ENCODE results near the gene DOP1A.

Gene DOP1A

GRCh38 chr6:83047065-83047754 is 20.3 kb upstream of the DOP1A start:
- Histone ChIP-seq H3K4me3 (ENCODE audit: insufficient read depth, low read length, poor library complexity, severe bottlenecking) (no peak overlapping the region), H3K4me2 (ENCODE audit: low read depth, low read length, poor library complexity, severe bottlenecking) (no peak overlapping the region), H3K79me2 (ENCODE audit: insufficient read depth, low read length) (no peaks in the 10 kb centered on the region), H3K36me3 (ENCODE audit: low read length) (peaks cover 3% of the 10 kb centered on the region; the same call in 1 of the 2 replicates), H3K27ac (ENCODE audit: low read depth, low read length) (no peak overlapping the region), H3K9me3 (ENCODE audit: insufficient read depth, low read length) (no peaks in the 10 kb centered on the region), H2AFZ (ENCODE audit: low read depth, low read length, severe bottlenecking) (no peak overlapping the region), H3K27me3 (ENCODE audit: low read length) (no peaks in the 10 kb centered on the region), H3F3A (ENCODE audit: insufficient read depth) (no peaks in the 10 kb centered on the region), H3K9me2 (replicated peaks; ENCODE audit: insufficient read depth, low read length) (no peaks in the 10 kb centered on the region), H4K20me1 (ENCODE audit: low read depth, low read length) (no peaks in the 10 kb centered on the region), H3K9ac (ENCODE audit: low read length) (no peak overlapping the region)
- TF ChIP-seq CTCF (IDR thresholded peaks at IDR 0.05; ENCODE audit: insufficient read depth, low read length, poor library complexity, severe bottlenecking) (no peak), EZH2phosphoT487 (conservative IDR thresholded peaks at IDR 0.05; ENCODE audit: low read length) (no peak)

DNA sequence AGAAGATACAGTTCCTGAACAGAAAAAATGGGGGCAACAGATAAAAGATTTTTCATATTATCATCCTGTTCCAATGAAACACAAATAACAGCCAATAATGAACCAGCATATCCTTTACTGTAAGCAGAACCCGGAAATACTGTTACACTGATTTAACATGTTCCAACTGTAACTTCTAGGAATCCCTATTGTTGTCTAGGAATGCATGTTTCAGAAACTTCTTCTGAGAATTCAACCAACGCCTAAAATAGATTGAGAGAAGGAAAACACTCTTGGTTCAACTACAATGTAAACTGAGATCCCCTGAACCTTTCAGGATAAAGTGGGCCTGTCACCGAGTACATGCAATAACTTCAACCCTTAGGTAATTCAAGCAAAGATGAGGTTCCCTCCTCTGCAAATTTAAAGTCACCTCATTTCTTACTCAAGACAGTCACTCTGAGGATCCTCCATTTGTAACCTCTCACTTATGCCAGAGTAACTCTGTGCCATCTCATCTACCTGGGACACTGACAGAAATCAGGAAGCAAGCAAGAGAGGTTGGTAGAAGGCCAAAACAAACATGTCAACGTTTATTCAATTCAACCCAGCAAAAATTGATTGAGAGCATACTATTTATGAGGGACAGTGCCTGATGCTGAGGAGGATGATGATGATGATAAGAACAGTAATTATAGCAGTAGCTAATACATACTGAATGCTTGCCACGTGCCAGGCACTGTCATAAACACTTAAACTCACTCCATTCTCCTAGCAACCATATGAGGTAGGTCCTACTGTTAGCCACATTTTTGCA is 15.9 kb upstream of the DOP1A start:
- Histone ChIP-seq H3K4me2 (ENCODE audit: low read depth, low read length, poor library complexity, severe bottlenecking) (no peak overlapping the region), H3K36me3 (ENCODE audit: low read length) (no peaks in the 10 kb centered on the region; the same call in 1 of the 2 replicates), H4K20me1 (ENCODE audit: low read depth, low read length) (no peaks in the 10 kb centered on the region), H3F3A (ENCODE audit: insufficient read depth) (no peaks in the 10 kb centered on the region), H3K79me2 (ENCODE audit: insufficient read depth, low read length) (peaks cover 8% of the 10 kb centered on the region; the same call in 1 of the 2 replicates), H2AFZ (ENCODE audit: low read depth, low read length, severe bottlenecking) (no peak overlapping the region), H3K4me3 (ENCODE audit: insufficient read depth, low read length, poor library complexity, severe bottlenecking) (no peak overlapping the region), H3K9me2 (replicated peaks; ENCODE audit: insufficient read depth, low read length) (no peaks in the 10 kb centered on the region), H3K27ac (ENCODE audit: low read depth, low read length) (no peak overlapping the region), H3K27me3 (ENCODE audit: low read length) (no peaks in the 10 kb centered on the region), H3K9ac (ENCODE audit: low read length) (no peak overlapping the region), H3K9me3 (ENCODE audit: insufficient read depth, low read length) (no peaks in the 10 kb centered on the region)
- TF ChIP-seq CTCF (IDR thresholded peaks at IDR 0.05; ENCODE audit: insufficient read depth, low read length, poor library complexity, severe bottlenecking) (no peak), EZH2phosphoT487 (conservative IDR thresholded peaks at IDR 0.05; ENCODE audit: low read length) (no peak)

- Histone ChIP-seq H3K27ac (ENCODE audit: low read depth, low read length) (no peak overlapping the region), H3K4me3 (ENCODE audit: insufficient read depth, low read length, poor library complexity, severe bottlenecking) (no peak overlapping the region), H3K9me3 (ENCODE audit: insufficient read depth, low read length) (no peaks in the 10 kb centered on the region), H3K9me2 (replicated peaks; ENCODE audit: insufficient read depth, low read length) (no peaks in the 10 kb centered on the region), H3K79me2 (ENCODE audit: insufficient read depth, low read length) (peaks cover 8% of the 10 kb centered on the region; the same call in 1 of the 2 replicates), H3K36me3 (ENCODE audit: low read length) (peaks cover 7% of the 10 kb centered on the region; the same call in 1 of the 2 replicates), H2AFZ (ENCODE audit: low read depth, low read length, severe bottlenecking) (no peak overlapping the region), H3K9ac (ENCODE audit: low read length) (no peak overlapping the region), H3F3A (ENCODE audit: insufficient read depth) (0 out of 2 replicates have a peak, but pooled peaks cover 6% of the 10 kb centered on the region), H3K27me3 (ENCODE audit: low read length) (no peaks in the 10 kb centered on the region), H3K4me2 (ENCODE audit: low read depth, low read length, poor library complexity, severe bottlenecking) (no peak overlapping the region), H4K20me1 (ENCODE audit: low read depth, low read length) (no peaks in the 10 kb centered on the region)
- TF ChIP-seq CTCF (IDR thresholded peaks at IDR 0.05; ENCODE audit: insufficient read depth, low read length, poor library complexity, severe bottlenecking): no peak
- no peak for TF ChIP-seq EZH2phosphoT487 (conservative IDR thresholded peaks at IDR 0.05; ENCODE audit: low read length)
These were observed 13.8 kb upstream of the DOP1A start for GRCh38 chr6:83053678-83054077.
